Mucosa of stomach (tissue), 1 donor: ENCODE data around the gene DAGLA.

Experiments
- H3K27me3 ChIP-seq: one replicate; pipeline ENCODE4 v1.7.0; 2013; ENCODE audit warnings: mild to moderate bottlenecking, low read length; ENCODE audit not compliant: control insufficient read depth, insufficient read depth
- H3K36me3 ChIP-seq: one replicate; pipeline ENCODE4 v1.7.0; 2013; ENCODE audit warnings: low read length; ENCODE audit not compliant: control insufficient read depth, insufficient read depth
- H3K4me1 ChIP-seq: one replicate; pipeline ENCODE4 v1.7.0; 2013; ENCODE audit warnings: mild to moderate bottlenecking, low read length; ENCODE audit not compliant: control insufficient read depth, insufficient read depth
- H3K4me3 ChIP-seq: one replicate; pipeline ENCODE4 v1.7.0; 2013; ENCODE audit warnings: low read length
- H3K9ac ChIP-seq: one replicate; pipeline ENCODE4 v1.7.0; 2013; ENCODE audit warnings: mild to moderate bottlenecking, low read length, moderate library complexity
- H3K9me3 ChIP-seq: one replicate; pipeline ENCODE4 v1.7.0; 2013; ENCODE audit warnings: mild to moderate bottlenecking, low read length, moderate library complexity; ENCODE audit not compliant: control insufficient read depth
- donor health status: Pancreatic carcinoma.

DAGLA gene

GRCh38 chr11:61709110-61709509, 28.9 kb downstream of the DAGLA start:
- Histone ChIP-seq H3K9me3 (no peaks in the 10 kb centered on the region), H3K4me3 (no peak overlapping the region), H3K27me3 (no peaks in the 10 kb centered on the region), H3K36me3 (no peaks in the 10 kb centered on the region), H3K9ac (no peak overlapping the region), H3K4me1 (peaks cover 13% of the 10 kb centered on the region)

- H3K36me3 ChIP-seq: no peaks in the 10 kb centered on the region
- no peaks in the 10 kb centered on the region for H3K9me3 ChIP-seq
- H3K9ac ChIP-seq: no peak overlapping the region
- H3K27me3 ChIP-seq: no peaks in the 10 kb centered on the region
- no peak overlapping the region for H3K4me3 ChIP-seq
- peaks cover 13% of the 10 kb centered on the region for H3K4me1 ChIP-seq
Measured at GRCh38 chr11:61709572-61709971, 29.4 kb downstream of the DAGLA start.

GRCh38 chr11:61710019-61710418, 29.8 kb downstream of the DAGLA start:
- H3K4me3 ChIP-seq: no peak overlapping the region
- H3K27me3 ChIP-seq: no peaks in the 10 kb centered on the region
- no peak overlapping the region for H3K9ac ChIP-seq
- H3K9me3 ChIP-seq: no peaks in the 10 kb centered on the region
- no peaks in the 10 kb centered on the region for H3K36me3 ChIP-seq
- H3K4me1 ChIP-seq: peaks cover 13% of the 10 kb centered on the region

- Histone ChIP-seq H3K27me3 (no peaks in the 10 kb centered on the region), H3K9ac (no peak overlapping the region), H3K4me3 (no peak overlapping the region), H3K9me3 (no peaks in the 10 kb centered on the region), H3K4me1 (peaks cover 20% of the 10 kb centered on the region), H3K36me3 (no peaks in the 10 kb centered on the region)
Measured at GRCh38 chr11:61711037-61711436, 30.8 kb downstream of the DAGLA start.

GRCh38 chr11:61711498-61711897, 31.3 kb downstream of the DAGLA start:
- Histone ChIP-seq H3K9me3 (no peaks in the 10 kb centered on the region), H3K4me1 (peaks cover 25% of the 10 kb centered on the region), H3K36me3 (no peaks in the 10 kb centered on the region), H3K9ac (no peak overlapping the region), H3K27me3 (no peaks in the 10 kb centered on the region), H3K4me3 (no peak overlapping the region)

GRCh38 chr11:61712314-61712713, 32.1 kb downstream of the DAGLA start:
- Histone ChIP-seq H3K9ac (no peak overlapping the region), H3K4me3 (no peak overlapping the region), H3K36me3 (no peaks in the 10 kb centered on the region), H3K9me3 (no peaks in the 10 kb centered on the region), H3K27me3 (no peaks in the 10 kb centered on the region), H3K4me1 (peaks cover 23% of the 10 kb centered on the region)

GRCh38 chr11:61712846-61713245, 32.7 kb downstream of the DAGLA start:
- no peaks in the 10 kb centered on the region for H3K9me3 ChIP-seq
- H3K27me3 ChIP-seq: no peaks in the 10 kb centered on the region

GRCh38 chr11:61713464-61713863, 33.3 kb downstream of the DAGLA start:
- Histone ChIP-seq H3K36me3 (no peaks in the 10 kb centered on the region), H3K9me3 (no peaks in the 10 kb centered on the region), H3K4me3 (no peak overlapping the region), H3K4me1 (peaks cover 24% of the 10 kb centered on the region), H3K9ac (no peak overlapping the region), H3K27me3 (no peaks in the 10 kb centered on the region)

More at GRCh38 chr11:61712846-61713245, 32.7 kb downstream of the DAGLA start:
- Histone ChIP-seq H3K36me3 (no peaks in the 10 kb centered on the region), H3K9ac (no peak overlapping the region), H3K4me1 (peaks cover 20% of the 10 kb centered on the region), H3K4me3 (no peak overlapping the region)

GRCh38 chr11:61713906-61714305, 33.7 kb downstream of the DAGLA start:
- no peaks in the 10 kb centered on the region for H3K9me3 ChIP-seq
- peaks cover 24% of the 10 kb centered on the region for H3K4me1 ChIP-seq
- H3K9ac ChIP-seq: no peak overlapping the region
- no peak overlapping the region for H3K4me3 ChIP-seq
- H3K27me3 ChIP-seq: no peaks in the 10 kb centered on the region
- H3K36me3 ChIP-seq: no peaks in the 10 kb centered on the region

- Histone ChIP-seq H3K4me3 (no peak overlapping the region), H3K27me3 (no peaks in the 10 kb centered on the region), H3K9me3 (no peaks in the 10 kb centered on the region), H3K36me3 (no peaks in the 10 kb centered on the region), H3K9ac (no peak overlapping the region), H3K4me1 (peaks cover 24% of the 10 kb centered on the region)
Measured at GRCh38 chr11:61714316-61714715, 34.1 kb downstream of the DAGLA start.

- Histone ChIP-seq H3K4me3 (no peak overlapping the region), H3K9ac (no peak overlapping the region), H3K27me3 (no peaks in the 10 kb centered on the region), H3K4me1 (peaks cover 24% of the 10 kb centered on the region), H3K36me3 (no peaks in the 10 kb centered on the region), H3K9me3 (no peaks in the 10 kb centered on the region)
Measured at GRCh38 chr11:61714916-61715315, 34.7 kb downstream of the DAGLA start.

- Histone ChIP-seq H3K27me3 (no peaks in the 10 kb centered on the region), H3K9me3 (no peaks in the 10 kb centered on the region), H3K9ac (no peak overlapping the region), H3K4me3 (no peak overlapping the region), H3K4me1 (peaks cover 24% of the 10 kb centered on the region), H3K36me3 (no peaks in the 10 kb centered on the region)
Measured at GRCh38 chr11:61715867-61716266, 35.7 kb downstream of the DAGLA start.
